K562 (cell line): ENCODE results near the gene SLC5A6. TPM values are rescaled to one million over a fixed set of nuclear protein-coding genes. Genes with fewer than 3 reads are reported as not detected.

Source experiments
- ATAC-seq: fragments of 200-7000 bp; cut with Tn5 transposase; 3 replicates; pipeline ENCODE4 v1.9.1; 2020; ENCODE audit warnings: moderate library complexity
- BruUV-seq: library from RNA; stranded (reverse); fragments of 400-500 nt; replicated peaks from 2 replicates; lab custom pipeline; 2021; lab: Mats Ljungman, UMichigan
- CTCF ChIA-PET: fragments of 300-600 bp; formaldehyde crosslinking; extraction: SDS; loops from one replicate; lab custom pipeline; 2021; ENCODE audit warnings: low intra/inter-chr PET ratio; lab: Yijun Ruan, JAX
- POLR2A ChIA-PET: fragments of 300-600, 350-650 bp; sonication (Branson Sonifier 250); formaldehyde crosslinking; extraction: SDS; loops from one replicate; lab custom pipeline; 2021; ENCODE audit warnings: antibody characterized with exemption, inconsistent platforms; lab: Yijun Ruan, JAX
- DNase-seq, 4 experiments: peaks; one replicate each; pipeline versions ENCODE4 v3.0.0 to v3.0.0-alpha.2; 2011 to 2018; ENCODE audit warnings: low spot score in 3 of 4, mixed read lengths in 3 of 4; ENCODE audit errors: extremely low read depth in 1 of 4
- FAIRE-seq: peaks from 2 replicates; lab custom pipeline; 2011; peaks lifted over from hg19 to GRCh38; lab: Jason Lieb, UNC
- H2AFZ ChIP-seq: 2 replicates; pipeline ENCODE4 v1.6.0; 2011; ENCODE audit warnings: low read depth, low read length, control low read depth, inconsistent platforms
- H3K27ac ChIP-seq: fragments of 200-600 bp; 3 replicates; pipeline ENCODE4 v1.8.0; 2011; ENCODE audit warnings: low read depth, mild to moderate bottlenecking, control low read depth, inconsistent platforms, low read length, moderate library complexity, mixed read lengths; ENCODE audit errors: extremely low read depth
- H3K27me3 ChIP-seq, 2 experiments: fragments of 300-600 bp in 1 of 2; 2 replicates in 1 of 2; 3 replicates in 1 of 2; pipeline versions ENCODE4 v1.6.0 to v1.8.0; 2011; ENCODE audit warnings: inconsistent platforms in 2 of 2, low read length in 2 of 2, mild to moderate bottlenecking in 1 of 2, mixed read lengths in 1 of 2, moderate library complexity in 1 of 2; ENCODE audit not compliant: control insufficient read depth in 2 of 2, insufficient read depth in 2 of 2
- H3K36me3 ChIP-seq: fragments of 300-600 bp; 3 replicates; pipeline ENCODE4 v1.8.0; 2011; ENCODE audit warnings: mild to moderate bottlenecking, low read length, inconsistent platforms; ENCODE audit not compliant: control insufficient read depth, insufficient read depth
- H3K4me1 ChIP-seq, 2 experiments: fragments of 200-600 bp in 1 of 2; replicated peaks in 1 of 2; 2 replicates in 1 of 2; 3 replicates in 1 of 2; pipeline versions ENCODE4 v1.5.1 to v1.8.0; 2011; ENCODE audit warnings: inconsistent platforms in 2 of 2, low read length in 2 of 2, mild to moderate bottlenecking in 1 of 2, mixed read lengths in 1 of 2, moderate library complexity in 1 of 2; ENCODE audit not compliant: control insufficient read depth in 2 of 2, insufficient read depth in 2 of 2
- H3K4me2 ChIP-seq: 2 replicates; pipeline ENCODE4 v1.6.1; 2011; ENCODE audit warnings: low read length, control low read depth, inconsistent platforms, mixed read lengths; ENCODE audit not compliant: insufficient read depth
- H3K4me3 ChIP-seq: fragments of 200-600 bp; sonication (generic), shearing (Covaris generic); 2 replicates; pipeline ENCODE4 v1.5.1; 2016; ENCODE audit warnings: control low read depth, inconsistent platforms
- H3K79me2 ChIP-seq: fragments of 200-600 bp; 3 replicates; pipeline ENCODE4 v1.8.0; 2011; ENCODE audit warnings: low read length, inconsistent platforms; ENCODE audit not compliant: control insufficient read depth, insufficient read depth
- H3K9ac ChIP-seq, 2 experiments: 2 replicates each; pipeline versions ENCODE4 v1.6.0 to v1.6.1; 2011; ENCODE audit warnings: low read depth in 2 of 2, low read length in 2 of 2, control low read depth in 1 of 2, inconsistent platforms in 1 of 2, mild to moderate bottlenecking in 1 of 2, mixed read lengths in 1 of 2; ENCODE audit not compliant: insufficient read depth in 1 of 2
- H3K9me1 ChIP-seq: one replicate; pipeline ENCODE4 v1.6.0; 2011; ENCODE audit warnings: inconsistent platforms, mild to moderate bottlenecking, low read length, moderate library complexity; ENCODE audit not compliant: control insufficient read depth, insufficient read depth
- H3K9me3 ChIP-seq: replicated peaks from 2 replicates; pipeline ENCODE4 v1.5.1; 2011; ENCODE audit warnings: low read depth, low read length, inconsistent platforms; ENCODE audit not compliant: control insufficient read depth, insufficient read depth
- H4K20me1 ChIP-seq: replicated peaks from 2 replicates; pipeline ENCODE4 v1.6.1; 2011; ENCODE audit warnings: low read length, inconsistent platforms, mixed read lengths; ENCODE audit not compliant: control insufficient read depth, insufficient read depth
- ADNP ChIP-seq: fragments of 200-800 bp; sonication (Bioruptor generic); IDR thresholded peaks from 2 replicates; pipeline ENCODE4 v1.6.1; 2016; ENCODE audit warnings: missing genetic modification characterization, missing compliant biosample characterization
- DEAF1 ChIP-seq: fragments of 450-650 bp; formaldehyde crosslinking; IDR thresholded peaks from 2 replicates; pipeline ENCODE4 v1.4.0; 2020; ENCODE audit warnings: mild to moderate bottlenecking, moderate library complexity
- ESRRA ChIP-seq: fragments of 450-650 bp; IDR thresholded peaks from 2 replicates; pipeline ENCODE4 v1.6.1; 2014; ENCODE audit warnings: low read depth, mild to moderate bottlenecking, moderate library complexity, borderline replicate concordance
- HDAC1 ChIP-seq, 2 experiments: fragments of 450-650 bp; IDR thresholded peaks; 2 replicates each; pipeline ENCODE4 v1.6.1; 2016 to 2017; ENCODE audit warnings: inconsistent platforms in 1 of 2, mild to moderate bottlenecking in 1 of 2, moderate library complexity in 1 of 2
- JUND ChIP-seq, 2 experiments: IDR thresholded peaks; 2 replicates in 1 of 2; 3 replicates in 1 of 2; pipeline ENCODE4 v1.6.1; 2011; ENCODE audit warnings: borderline replicate concordance in 2 of 2, low read depth in 2 of 2, low read length in 2 of 2, improper control_type of control experiment in 1 of 2, missing biosample characterization in 1 of 2, missing genetic modification characterization in 1 of 2, missing genetic modification reagents in 1 of 2
- MED1 ChIP-seq: sonication (generic); formaldehyde crosslinking; IDR thresholded peaks from 2 replicates; pipeline ENCODE4 v1.8.1; 2023; ENCODE audit warnings: missing genetic modification reagents, borderline replicate concordance
- PHF8 ChIP-seq: fragments of 200-600 bp; sonication (generic); IDR thresholded peaks from 2 replicates; pipeline ENCODE4 v1.6.1; 2012; ENCODE audit warnings: mixed run types, mild to moderate bottlenecking, inconsistent platforms, low read length, moderate library complexity, borderline replicate concordance
- RAD21 ChIP-seq, 2 experiments: fragments of 250-450 bp in 1 of 2; fragments of 450-650 bp in 1 of 2; sonication (Bioruptor Pico) in 1 of 2; formaldehyde crosslinking in 1 of 2; IDR thresholded peaks in 1 of 2; conservative IDR thresholded peaks in 1 of 2; 2 replicates each; pipeline versions ENCODE4 v1.4.0 to v1.8.0; 2020 to 2022; ENCODE audit warnings: mild to moderate bottlenecking in 2 of 2, moderate library complexity in 1 of 2
- RAD51 ChIP-seq: fragments of 450-650 bp; IDR thresholded peaks from 2 replicates; pipeline ENCODE4 v1.7.1; 2016; ENCODE audit warnings: low read depth, mild to moderate bottlenecking, borderline replicate concordance
- STAG1 ChIP-seq: sonication (generic); formaldehyde crosslinking; IDR thresholded peaks from 2 replicates; pipeline ENCODE4 v1.5.0; 2020; ENCODE audit warnings: missing genetic modification reagents, borderline replicate concordance
- USF2 ChIP-seq: sonication (generic); formaldehyde crosslinking; IDR thresholded peaks from 2 replicates; pipeline ENCODE4 v1.5.0; 2020; ENCODE audit warnings: missing genetic modification reagents
- ZNF277 ChIP-seq: fragments of 250-450 bp; sonication (Bioruptor Pico); IDR thresholded peaks from 2 replicates; pipeline ENCODE4 v1.8.0; 2022; ENCODE audit warnings: inconsistent platforms, mild to moderate bottlenecking, moderate library complexity, borderline replicate concordance
- WGBS: fragments of 100-300 bp; shearing (Covaris generic); methylation state at CpG from one replicate; pipeline ENCODE4 v1.1.6; 2016; ENCODE audit warnings: low coverage, mixed read lengths; ENCODE audit not compliant: insufficient coverage; ENCODE audit errors: missing lambda C conversion rate; 5-methylcytosine and 5-hydroxymethylcytosine counted together
- in situ Hi-C: fragments of 300-500 bp; cut with MboI; formaldehyde crosslinking; loops from 4 replicates; pipeline ENCODE4 v1.15.0; 2018; ENCODE audit warnings: inconsistent platforms, mixed read lengths
- intact Hi-C: fragments of 100-400 bp; cut with micrococcal nuclease; formaldehyde crosslinking; loops from 2 replicates; pipeline ENCODE4 v1.14.2; 2022
- polyA plus RNA-seq, 8 experiments: library from polyadenylated mRNA; depleted of rRNA in 4 of 8; stranded (reverse) in 5 of 8; unstranded in 3 of 8; fragments of >200 nt; fragmentation: Nextera tagmentation in 2 of 8; fragmentation: Illumina TruSeq in 1 of 8; extraction: Ambion mirVana in 2 of 8; extraction: Trizol in 1 of 8; gene quantifications; 2 replicates each; pipeline versions ENCODE4 v1.2.1 to v1.2.3, GENCODE V29; 2011 to 2014; ENCODE audit warnings: inconsistent platforms in 1 of 8, missing spikeins in 1 of 8
- total RNA-seq, 7 experiments: library from RNA; depleted of rRNA in 6 of 7; stranded (reverse); fragments of >200 nt in 6 of 7; fragmentation: Illumina TruSeq in 2 of 7; extraction: Trizol in 2 of 7; gene quantifications; 2 replicates each; pipeline versions ENCODE4 v1.2.1 to v1.2.3, GENCODE V29; 2011 to 2021; ENCODE audit warnings: low replicate concordance in 1 of 7
- TF ChIP-seq, protein P1 (sequence below), 2 experiments: fragments of 450-650 bp in 1 of 2; sonication (generic) in 1 of 2; formaldehyde crosslinking in 1 of 2; IDR thresholded peaks in 1 of 2; conservative IDR thresholded peaks in 1 of 2; 2 replicates each; pipeline versions ENCODE4 v1.6.1 to v1.8.1; 2016 to 2023; ENCODE audit warnings: mild to moderate bottlenecking in 2 of 2, moderate library complexity in 2 of 2, inconsistent platforms in 1 of 2, missing genetic modification reagents in 1 of 2

The SLC5A6 gene
- total and polyA plus RNA-seq, 9 of the 15 experiments (the other 6 are each of a cell fraction or from before 2014, with no cell fraction given), result 32.6 to 137 (median 107) TPM

- Histone ChIP-seq H3K79me2 (no peaks in the 10 kb centered on the region), H3K27me3 (no peaks in the 10 kb centered on the region), H3K9me1 (no peaks in the 10 kb centered on the region), H3K4me2 (no peak overlapping the region), H3K27ac (no peak overlapping the region), H3K36me3 (no peaks in the 10 kb centered on the region), H3K4me1 (no peaks in the 10 kb centered on the region; a peak in 2 of 5 replicates), H3K9me3 (no peaks in the 10 kb centered on the region), H3K4me3 (no peak overlapping the region), H2AFZ (peak overlapping the region; percentile 25), H4K20me1 (no peaks in the 10 kb centered on the region), H3K9ac (no peak overlapping the region)
- peak; percentile 89 for FAIRE-seq
- ChIA-PET POLR2A (interaction anchor here (0.6 to 1.4 kb wide), 7 partner anchors 8 to 77 kb away, joined by 3 to 4 read pairs (median 3); partner anchors contain the start of gene PREB), CTCF (interaction anchor here (0.7 to 1.7 kb wide), 6 partner anchors 39 to 229 kb away, joined by 3 to 27 read pairs (median 4); partner anchors contain the start of gene KHK)
- peak; percentile 54 to 79 (median 62) for DNase-seq
- intact Hi-C loops, result loop anchor here (1.0 to 5.0 kb wide), 4 partner anchors 20 to 229 kb away; no protein-coding TSS in a partner anchor
- BruUV-seq, result no TSS peak
- ATAC-seq, result peak; percentile 98
- 8% methylated on average over 8 of the region's 8 CpGs for WGBS
- in situ Hi-C loops, result loop anchor here (5.0 kb wide), 1 partner anchor 94 kb away; no protein-coding TSS in a partner anchor
- TF ChIP-seq HDAC1 (IDR thresholded peaks at IDR 0.05) (no peak), JUND (IDR thresholded peaks at IDR 0.05; ENCODE audit: borderline replicate concordance, low read depth, low read length) (peak; percentile 14; the same call in 1 of the 2 replicates), JUND (tag; IDR thresholded peaks at IDR 0.05; ENCODE audit: borderline replicate concordance, low read depth, low read length) (peak; percentile 16; the same call in 1 of the 3 replicates), ZNF277 (CRISPR knock-in tag) (no peak), PHF8 (no peak), RAD21 (CRISPR knock-in tag; conservative IDR thresholded peaks at IDR 0.05 in 1 of 2, IDR thresholded peaks at IDR 0.05 in 1 of 2) (peak; percentile 91), USF2 (CRISPR knock-in tag) (0 out of 2 replicates have a peak, but pooled peaks have one; percentile 3), DEAF1 (CRISPR knock-in tag) (peak; percentile 89), MED1 (no peak), ESRRA (no peak), RAD51 (no peak; the same call in 1 of the 2 replicates), ADNP (no peak), STAG1 (CRISPR knock-in tag) (peak; percentile 38; the same call in 1 of the 2 replicates)
- TF ChIP-seq, protein P1, sequence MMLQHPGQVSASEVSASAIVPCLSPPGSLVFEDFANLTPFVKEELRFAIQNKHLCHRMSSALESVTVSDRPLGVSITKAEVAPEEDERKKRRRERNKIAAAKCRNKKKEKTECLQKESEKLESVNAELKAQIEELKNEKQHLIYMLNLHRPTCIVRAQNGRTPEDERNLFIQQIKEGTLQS (IDR thresholded peaks at IDR 0.05), result no peak
- TF ChIP-seq, protein P1 (CRISPR knock-in tag; conservative IDR thresholded peaks at IDR 0.05), result no peak
These were observed 20.8 kb downstream of the SLC5A6 start for GRCh38 chr2:27191070-27191829.
